ENCODE measurements around the gene C1D.
"Not testable (repeated sequence)": the region's sequence is repeated elsewhere in the genome, so short reads cannot be mapped to it uniquely, and the experiment has no call there.

Gene C1D

DNA sequence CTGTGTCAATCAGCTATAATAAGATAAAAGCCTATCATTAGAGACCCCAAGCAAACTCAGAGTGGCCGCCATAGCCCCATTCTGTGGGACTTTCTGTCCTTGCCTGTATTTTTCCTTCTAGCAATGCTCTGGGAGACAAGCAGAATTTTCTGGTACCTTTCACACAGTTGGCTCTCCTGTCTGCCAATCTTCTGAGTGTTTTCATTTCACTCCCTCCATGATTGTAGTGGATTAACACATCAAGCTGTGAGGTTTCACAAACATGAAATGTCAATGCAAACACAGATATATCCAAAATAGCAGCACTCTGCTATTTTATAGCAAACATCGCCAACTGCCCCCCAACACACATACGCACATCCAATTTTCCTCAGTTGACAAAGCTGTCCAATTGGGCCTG, 64.9 kb downstream of the C1D start:
- FAIRE-seq = no peak

DNA sequence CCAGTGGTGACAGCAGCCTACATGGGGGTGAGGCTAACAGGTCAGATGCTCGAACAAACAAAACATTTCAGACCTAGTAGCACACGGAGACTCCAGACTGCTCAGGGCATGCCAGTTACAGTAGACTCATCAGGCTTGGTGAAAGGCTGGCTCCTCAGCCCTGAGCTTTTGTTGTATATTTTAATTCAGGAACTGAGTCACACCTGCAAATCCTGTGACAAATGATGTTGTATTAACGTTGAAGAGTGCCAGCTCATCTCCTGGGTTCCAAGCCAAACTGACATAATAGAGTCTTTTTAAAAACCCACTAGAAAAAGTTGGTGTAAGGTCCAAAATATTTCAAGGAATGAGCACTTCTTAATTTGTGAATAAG, 65.3 kb downstream of the C1D start:
- no peak for FAIRE-seq

DNA sequence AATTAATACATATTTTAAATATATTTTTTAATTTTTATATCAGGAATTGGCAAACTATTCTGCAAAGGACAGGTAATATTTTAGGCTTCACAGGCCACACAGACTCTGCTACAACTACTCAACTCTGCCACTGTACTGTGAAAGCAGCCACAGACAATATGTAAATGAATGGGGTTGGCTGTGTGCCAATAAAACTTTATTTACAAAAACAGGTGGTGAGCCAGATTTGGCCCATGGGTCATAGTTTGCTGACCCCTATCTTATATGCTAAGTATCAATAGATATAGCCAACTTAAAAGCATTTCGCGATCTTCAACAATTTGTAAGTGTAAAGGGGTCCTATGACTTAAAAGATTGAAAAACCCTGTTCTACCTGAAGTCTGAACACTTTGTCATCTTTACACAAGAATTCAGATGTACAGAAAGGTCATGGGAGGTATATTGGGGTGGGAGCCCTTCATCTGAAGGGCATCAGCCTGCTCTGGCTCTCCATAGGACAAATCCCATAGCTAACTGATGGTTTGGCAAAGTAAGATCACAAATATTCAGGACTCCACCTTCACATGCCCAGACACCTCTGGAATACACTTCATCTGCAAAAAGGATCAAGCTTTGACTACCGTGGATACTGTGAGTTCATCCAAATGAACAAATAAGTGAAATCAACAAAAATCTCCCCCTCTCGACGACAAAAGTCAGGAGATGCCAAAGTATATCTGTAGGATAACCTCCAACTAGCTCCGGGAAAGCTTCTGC, 65.9 kb downstream of the C1D start:
- FAIRE-seq = no peak

DNA sequence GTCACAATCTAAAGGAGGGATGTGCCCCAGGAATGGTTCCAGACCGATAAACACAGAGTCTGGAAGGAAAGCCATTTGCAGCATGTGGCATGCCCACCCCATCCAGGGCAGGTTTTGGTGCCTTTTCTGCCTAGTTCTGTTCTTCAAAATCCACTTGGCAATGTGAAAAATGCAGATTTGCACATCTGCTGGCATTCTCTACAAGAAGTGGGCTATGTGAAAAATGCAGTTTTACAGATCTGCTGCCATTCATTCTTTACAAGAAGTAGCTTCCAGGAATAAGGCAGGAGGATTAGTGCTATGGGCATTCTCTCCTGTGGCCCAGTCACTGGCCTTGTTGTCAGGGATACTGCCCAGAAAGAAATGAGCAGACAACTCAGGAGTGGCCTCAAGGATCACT, 68.1 kb downstream of the C1D start:
- no peak for FAIRE-seq

DNA sequence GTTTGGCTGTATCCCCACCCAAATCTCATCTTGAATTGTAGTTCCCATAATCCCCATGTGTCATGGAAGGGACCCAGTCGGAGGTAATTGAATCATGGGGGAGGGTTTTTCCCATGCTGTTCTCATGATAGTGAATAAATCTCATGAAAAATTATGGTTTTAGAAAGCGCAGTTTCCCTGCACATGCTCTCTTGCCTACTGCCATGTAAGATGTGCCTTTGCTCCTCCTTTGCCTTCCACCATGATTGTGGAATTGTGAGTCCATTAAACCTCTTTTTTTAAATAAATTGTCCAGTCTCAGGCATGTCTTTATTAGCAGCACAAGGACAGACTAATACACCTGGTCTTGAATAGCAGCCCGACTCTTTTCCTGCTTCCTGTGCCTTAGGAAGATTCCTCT, 68.7 kb downstream of the C1D start:
- FAIRE-seq = not testable (repeated sequence)

DNA sequence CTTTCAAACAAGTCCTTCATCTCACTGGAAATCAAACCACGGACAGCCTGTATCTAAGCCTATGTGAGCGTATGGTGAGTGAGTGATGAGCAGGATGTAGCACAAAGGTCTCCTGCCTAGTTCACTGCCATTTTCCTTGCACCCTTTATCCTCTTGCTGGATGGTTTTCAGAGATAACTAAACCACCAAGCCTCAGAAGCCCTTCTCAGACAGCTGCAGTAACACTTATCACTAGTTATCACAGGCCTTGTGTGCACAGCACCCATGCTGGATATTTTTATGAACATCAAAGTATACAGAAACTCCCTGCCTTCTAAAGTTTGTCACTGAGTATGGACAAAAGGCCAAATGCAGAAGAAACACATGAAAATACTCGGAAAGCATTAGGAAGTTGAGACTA, 69.5 kb downstream of the C1D start:
- FAIRE-seq = no peak

DNA sequence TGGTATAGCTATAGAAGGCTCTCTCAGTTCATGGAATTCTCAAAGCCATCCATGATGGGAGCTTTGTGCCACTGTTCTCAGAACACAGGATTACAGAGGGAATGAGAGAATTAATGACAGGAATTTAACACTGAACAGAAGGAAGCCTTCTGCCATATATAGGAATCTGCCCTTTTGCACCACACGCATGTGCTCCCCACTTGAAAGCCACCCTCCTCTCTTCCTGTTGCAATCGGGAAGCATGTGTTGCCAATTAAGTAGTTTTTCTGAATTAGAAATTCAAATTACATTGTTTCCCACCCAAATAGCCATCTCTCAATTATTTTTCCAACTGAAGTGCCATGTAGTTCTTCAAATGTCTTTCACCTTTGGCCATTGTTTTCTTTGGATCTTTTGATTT, 71.3 kb downstream of the C1D start:
- FAIRE-seq = no peak

All from endometrium (tissue), 2 donors.